ENCODE data around the gene NMBR.

DNA sequence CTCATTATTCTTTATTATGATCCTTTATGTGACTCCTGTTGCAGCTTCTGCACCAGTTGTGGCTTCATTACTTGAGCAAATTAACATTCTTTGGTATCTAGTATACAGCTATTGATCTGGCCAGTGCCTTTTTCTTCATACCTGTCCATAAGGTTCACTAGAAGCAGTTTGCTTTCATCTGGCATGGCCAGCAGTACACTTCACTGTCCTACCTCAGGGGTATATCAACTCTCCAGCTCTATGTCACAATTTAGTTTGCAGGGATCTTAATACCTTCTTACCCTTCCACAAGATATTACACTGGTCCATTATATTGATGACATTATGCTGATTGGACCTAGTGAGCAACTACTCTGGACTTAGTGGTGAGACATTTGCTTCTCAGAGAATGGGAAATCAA is 46.7 kb upstream of the NMBR start:
- TF ChIP-seq, protein P1, sequence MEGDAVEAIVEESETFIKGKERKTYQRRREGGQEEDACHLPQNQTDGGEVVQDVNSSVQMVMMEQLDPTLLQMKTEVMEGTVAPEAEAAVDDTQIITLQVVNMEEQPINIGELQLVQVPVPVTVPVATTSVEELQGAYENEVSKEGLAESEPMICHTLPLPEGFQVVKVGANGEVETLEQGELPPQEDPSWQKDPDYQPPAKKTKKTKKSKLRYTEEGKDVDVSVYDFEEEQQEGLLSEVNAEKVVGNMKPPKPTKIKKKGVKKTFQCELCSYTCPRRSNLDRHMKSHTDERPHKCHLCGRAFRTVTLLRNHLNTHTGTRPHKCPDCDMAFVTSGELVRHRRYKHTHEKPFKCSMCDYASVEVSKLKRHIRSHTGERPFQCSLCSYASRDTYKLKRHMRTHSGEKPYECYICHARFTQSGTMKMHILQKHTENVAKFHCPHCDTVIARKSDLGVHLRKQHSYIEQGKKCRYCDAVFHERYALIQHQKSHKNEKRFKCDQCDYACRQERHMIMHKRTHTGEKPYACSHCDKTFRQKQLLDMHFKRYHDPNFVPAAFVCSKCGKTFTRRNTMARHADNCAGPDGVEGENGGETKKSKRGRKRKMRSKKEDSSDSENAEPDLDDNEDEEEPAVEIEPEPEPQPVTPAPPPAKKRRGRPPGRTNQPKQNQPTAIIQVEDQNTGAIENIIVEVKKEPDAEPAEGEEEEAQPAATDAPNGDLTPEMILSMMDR (IDR thresholded peaks at IDR 0.05), result no peak
- no peak for TF ChIP-seq EZH2 (IDR thresholded peaks at IDR 0.05; ENCODE audit: borderline replicate concordance, insufficient read depth, low read depth, low read length, poor library complexity, severe bottlenecking)
